ENCODE measurements around the gene TCF4. TPM values are rescaled to one million over a fixed set of nuclear protein-coding genes. Genes with fewer than 3 reads are reported as not detected.

Gene TCF4
- total RNA-seq, 2 experiments from 2014 or later, result 75.9 to 76.0 TPM

- BruUV-seq (replicated peaks), result no TSS peak
- Histone ChIP-seq H3K9me2 (ENCODE audit: insufficient read depth, low read length) (no peaks in the 10 kb centered on the region), H3K4me2 (ENCODE audit: low read length) (peak overlapping the region; percentile 85), H3K79me2 (ENCODE audit: insufficient read depth, low read depth, low read length) (peaks cover 30% of the 10 kb centered on the region; the same call in 1 of the 2 replicates), H4K20me1 (ENCODE audit: insufficient read depth, low read length) (no peaks in the 10 kb centered on the region), H3K9me3 (ENCODE audit: low read length) (no peaks in the 10 kb centered on the region), H2AFZ (ENCODE audit: low read length) (no peak overlapping the region), H3K4me3 (ENCODE audit: low read depth, low read length, poor library complexity, severe bottlenecking) (no peak overlapping the region), H3K4me1 (ENCODE audit: insufficient read depth, low read length, poor library complexity, severe bottlenecking) (peaks cover 40% of the 10 kb centered on the region), H3K27ac (ENCODE audit: low read depth, low read length, poor library complexity, severe bottlenecking) (peak overlapping the region; percentile 74), H3K36me3 (ENCODE audit: insufficient read depth, low read length) (no peaks in the 10 kb centered on the region; the same call in 1 of the 2 replicates)
- no peak for TF ChIP-seq EZH2phosphoT487 (IDR thresholded peaks at IDR 0.05; ENCODE audit: borderline replicate concordance, low read depth, low read length)
- TF ChIP-seq CTCF (conservative IDR thresholded peaks at IDR 0.05; ENCODE audit: low read length), result no peak
- ChIA-PET CTCF (ENCODE audit: unreplicated experiment) (interaction anchor here (2.1 kb wide), 1 partner anchor 64 kb away, joined by 4 read pairs; no protein-coding TSS in a partner anchor), POLR2A (interaction anchor here (0.7 to 2.0 kb wide), 3 partner anchors 10 to 60 kb away, joined by 3 to 11 read pairs (median 4); no protein-coding TSS in a partner anchor)
- DNase-seq (ENCODE audit: low spot score), result no peak
- intact Hi-C loops (cut with micrococcal nuclease; ENCODE audit: unreplicated experiment), result no loop called here
These were observed 100.0 kb downstream of the TCF4 start for GRCh38 chr18:55487997-55488396.

DNA sequence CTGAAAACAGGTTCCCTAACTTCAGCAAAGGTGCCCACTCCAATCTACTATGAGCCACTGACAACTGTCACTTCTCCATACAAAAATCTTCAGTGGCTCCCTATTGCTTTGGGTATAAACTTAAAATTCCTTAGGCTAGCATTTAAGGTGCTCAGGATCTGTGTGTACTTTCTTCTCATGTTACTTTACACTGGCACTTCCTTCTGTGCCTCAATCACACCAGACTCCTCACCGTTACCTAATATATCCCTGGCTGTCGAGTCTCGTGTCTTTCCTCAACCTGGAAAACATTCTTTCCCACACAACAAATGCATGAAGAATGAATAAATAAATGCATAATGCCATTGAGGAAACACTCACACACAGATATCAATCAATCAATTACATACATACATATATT is 101.1 kb downstream of the TCF4 start:
- H3K9me3 ChIP-seq (ENCODE audit: low read length), result no peaks in the 10 kb centered on the region
- intact Hi-C loops (cut with micrococcal nuclease; ENCODE audit: unreplicated experiment), result no loop called here
- CTCF ChIA-PET (ENCODE audit: unreplicated experiment), result no interaction called here
- H3K36me3 ChIP-seq (ENCODE audit: insufficient read depth, low read length), result no peaks in the 10 kb centered on the region; the same call in 1 of the 2 replicates
- H3K4me3 ChIP-seq (ENCODE audit: low read depth, low read length, poor library complexity, severe bottlenecking), result no peak overlapping the region
- H2AFZ ChIP-seq (ENCODE audit: low read length), result no peak overlapping the region
- H3K4me1 ChIP-seq (ENCODE audit: insufficient read depth, low read length, poor library complexity, severe bottlenecking), result peaks cover 40% of the 10 kb centered on the region
- BruUV-seq (replicated peaks), result no TSS peak
- no peak overlapping the region for H3K27ac ChIP-seq (ENCODE audit: low read depth, low read length, poor library complexity, severe bottlenecking)
- H3K4me2 ChIP-seq (ENCODE audit: low read length), result no peak overlapping the region
- no peaks in the 10 kb centered on the region for H3K9me2 ChIP-seq (ENCODE audit: insufficient read depth, low read length)
- peaks cover 30% of the 10 kb centered on the region; the same call in 1 of the 2 replicates for H3K79me2 ChIP-seq (ENCODE audit: insufficient read depth, low read depth, low read length)
- DNase-seq (ENCODE audit: low spot score), result no peak
- POLR2A ChIA-PET, result no interaction called here
- TF ChIP-seq CTCF (conservative IDR thresholded peaks at IDR 0.05; ENCODE audit: low read length), result no peak
- no peak for TF ChIP-seq EZH2phosphoT487 (IDR thresholded peaks at IDR 0.05; ENCODE audit: borderline replicate concordance, low read depth, low read length)
- H4K20me1 ChIP-seq (ENCODE audit: insufficient read depth, low read length), result no peaks in the 10 kb centered on the region

DNA sequence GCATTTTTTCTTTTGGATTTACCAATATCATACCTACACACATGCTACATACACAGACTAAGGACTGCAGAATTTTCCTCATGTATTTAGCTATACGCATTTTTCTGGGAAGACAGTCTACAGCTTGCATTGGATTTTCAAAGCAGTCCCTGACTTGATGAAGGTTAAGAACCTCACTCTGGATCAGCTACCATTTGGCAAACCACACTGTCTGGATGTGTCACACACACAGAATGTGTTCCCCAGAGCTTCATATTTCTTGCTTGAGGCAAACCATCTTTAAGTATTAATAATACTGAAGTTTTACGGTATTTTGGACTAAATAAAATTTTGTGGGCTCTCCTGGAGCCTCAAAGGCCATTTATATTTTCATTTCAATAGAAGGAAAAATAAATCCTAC is 102.3 kb downstream of the TCF4 start:
- H3K4me1 ChIP-seq (ENCODE audit: insufficient read depth, low read length, poor library complexity, severe bottlenecking), result peaks cover 32% of the 10 kb centered on the region

More for the DNA sequence above, 102.3 kb downstream of the TCF4 start:
- no peak for DNase-seq (ENCODE audit: low spot score)
- H3K4me2 ChIP-seq (ENCODE audit: low read length), result no peak overlapping the region
- ChIA-PET CTCF (ENCODE audit: unreplicated experiment) (no interaction called here), POLR2A (interaction anchor here (0.6 kb wide), 1 partner anchor 17 kb away, joined by 3 read pairs; no protein-coding TSS in a partner anchor)
- no TSS peak for BruUV-seq (replicated peaks)
- H3K9me3 ChIP-seq (ENCODE audit: low read length), result no peaks in the 10 kb centered on the region
- TF ChIP-seq EZH2phosphoT487 (IDR thresholded peaks at IDR 0.05; ENCODE audit: borderline replicate concordance, low read depth, low read length) (no peak), CTCF (conservative IDR thresholded peaks at IDR 0.05; ENCODE audit: low read length) (no peak)
- no peak overlapping the region for H3K27ac ChIP-seq (ENCODE audit: low read depth, low read length, poor library complexity, severe bottlenecking)
- intact Hi-C loops (cut with micrococcal nuclease; ENCODE audit: unreplicated experiment), result no loop called here
- H3K9me2 ChIP-seq (ENCODE audit: insufficient read depth, low read length), result no peaks in the 10 kb centered on the region
- no peak overlapping the region for H3K4me3 ChIP-seq (ENCODE audit: low read depth, low read length, poor library complexity, severe bottlenecking)
- no peaks in the 10 kb centered on the region; the same call in 1 of the 2 replicates for H3K36me3 ChIP-seq (ENCODE audit: insufficient read depth, low read length)
- H4K20me1 ChIP-seq (ENCODE audit: insufficient read depth, low read length), result no peaks in the 10 kb centered on the region
- H3K79me2 ChIP-seq (ENCODE audit: insufficient read depth, low read depth, low read length), result peaks cover 25% of the 10 kb centered on the region; the same call in 1 of the 2 replicates
- H2AFZ ChIP-seq (ENCODE audit: low read length), result no peak overlapping the region

All from OCI-LY7 (cell line).